HG03571 (cell line): ENCODE data around the gene LRR1.
"Not testable (repeated sequence)": the region's sequence is repeated elsewhere in the genome, so short reads cannot be mapped to it uniquely, and the experiment has no call there.

ENCODE experiments used
- ATAC-seq: cut with Tn5 transposase; IDR thresholded peaks from one replicate; pipeline ENCODE4 v1.9.1; 2021; ENCODE audit not compliant: unreplicated experiment

Gene LRR1

DNA sequence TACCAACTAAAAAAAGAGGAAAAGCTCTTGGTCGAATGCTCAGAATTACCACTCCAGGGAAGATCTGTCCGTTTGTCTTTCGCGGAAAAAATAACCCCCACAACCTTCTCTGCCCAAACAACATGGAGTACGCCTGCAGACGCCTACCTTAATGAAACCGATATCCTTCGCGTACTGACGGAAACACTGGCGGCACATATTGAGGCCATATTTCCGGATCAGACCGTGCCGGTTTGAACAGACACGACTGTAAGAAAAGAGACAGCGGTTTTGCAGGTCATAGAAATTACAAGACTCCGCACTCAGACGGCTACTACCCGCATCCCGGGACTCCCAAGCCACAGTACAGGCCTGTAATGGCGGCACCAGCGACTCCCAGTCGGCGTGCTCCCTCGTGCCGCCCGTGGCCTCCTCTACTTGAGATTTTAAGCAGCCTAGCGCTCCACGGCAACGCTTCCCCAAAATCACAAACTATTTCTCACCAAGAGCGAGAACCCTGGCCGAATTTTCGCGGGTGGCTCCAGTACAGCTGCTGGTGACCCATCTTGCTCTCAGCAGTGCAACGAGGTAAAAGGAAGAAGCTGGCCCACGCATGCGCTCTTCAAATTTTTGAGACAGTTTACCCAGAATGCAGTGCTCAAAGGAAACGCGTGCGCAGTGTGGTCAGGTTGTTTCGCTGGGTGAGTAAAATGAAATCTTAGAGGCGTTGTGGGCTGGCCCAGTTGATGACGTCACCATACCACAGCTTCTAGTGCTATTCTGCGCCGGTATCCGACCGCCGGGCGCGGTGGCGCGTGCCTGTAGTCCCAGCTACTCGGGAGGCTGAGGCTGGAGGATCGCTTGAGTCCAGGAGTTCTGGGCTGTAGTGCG, 12.7 kb upstream of the LRR1 start, which contains the start of gene RPS29:
Gene RPS29, minus strand, starts transcription at position 578 of the 870 bp plus-strand sequence. Its CDS starts 34 bp downstream, at position 544.
- peak; percentile 90 for ATAC-seq

DNA sequence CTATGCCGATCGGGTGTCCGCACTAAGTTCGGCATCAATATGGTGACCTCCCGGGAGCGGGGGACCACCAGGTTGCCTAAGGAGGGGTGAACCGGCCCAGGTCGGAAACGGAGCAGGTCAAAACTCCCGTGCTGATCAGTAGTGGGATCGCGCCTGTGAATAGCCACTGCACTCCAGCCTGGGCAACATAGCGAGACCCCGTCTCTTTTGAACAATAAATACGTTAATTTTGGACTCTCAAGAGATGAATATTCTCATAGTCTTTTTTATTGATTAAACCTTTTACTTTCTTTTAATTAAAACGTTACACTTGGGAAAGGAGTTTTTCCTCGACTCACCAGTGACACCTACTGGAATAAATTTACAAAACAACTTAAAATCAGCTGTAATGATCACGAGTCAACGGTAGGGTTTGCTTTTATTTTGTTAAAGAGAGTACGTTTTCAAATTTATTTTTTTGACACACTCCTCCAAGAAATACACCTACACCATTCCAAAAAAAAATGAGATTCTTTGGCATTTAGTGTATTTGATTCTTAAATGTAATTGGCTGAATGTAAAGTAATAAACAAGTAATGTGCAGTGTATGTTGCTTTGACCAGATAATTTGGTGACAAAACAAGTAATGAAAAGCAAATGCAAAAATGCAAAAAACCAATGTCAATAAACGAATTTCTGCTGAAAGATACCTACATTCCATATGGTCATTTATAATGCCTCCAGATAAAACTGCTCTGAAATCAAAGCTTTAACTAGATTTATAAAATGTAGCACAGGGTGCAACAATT, 11.9 kb upstream of the LRR1 start:
- ATAC-seq, result peak; percentile 29

DNA sequence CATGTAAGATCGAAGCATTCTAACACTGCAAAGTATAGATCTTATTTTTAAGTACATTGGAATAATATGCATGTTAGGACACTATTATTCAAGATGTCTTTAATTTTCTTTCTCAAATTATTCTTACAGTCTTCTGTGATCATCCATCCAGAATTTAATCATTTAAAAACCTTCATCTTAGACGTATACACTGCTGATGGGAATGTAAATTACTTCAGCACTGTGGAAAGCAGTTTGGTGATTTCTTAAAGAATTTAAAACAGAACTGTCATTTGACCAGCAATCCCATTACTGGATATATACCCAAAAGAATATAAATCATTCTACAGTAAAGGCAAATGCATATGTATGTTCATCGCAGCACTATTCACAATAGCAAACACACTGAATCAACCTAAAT, 9.4 kb upstream of the LRR1 start:
- ATAC-seq, result no peak

DNA sequence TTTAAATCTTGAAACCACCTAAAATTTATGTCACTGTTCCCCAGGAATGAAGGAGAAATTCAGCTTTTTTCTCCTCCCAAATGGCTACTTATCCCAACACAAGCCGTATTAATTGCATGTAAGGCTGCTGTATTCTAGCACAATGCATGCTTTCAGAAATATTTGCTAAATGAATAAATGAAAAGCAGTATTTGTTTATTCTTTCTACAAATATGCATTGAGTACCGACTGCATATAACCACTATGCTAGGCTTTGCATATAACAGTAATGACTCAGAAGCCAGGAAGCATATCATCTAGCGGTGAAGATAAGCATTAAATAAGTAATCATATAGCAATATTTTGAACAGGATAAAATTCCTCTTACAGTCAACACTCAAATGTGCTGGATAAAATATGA, 5.7 kb upstream of the LRR1 start:
- ATAC-seq, result peak; percentile 33

DNA sequence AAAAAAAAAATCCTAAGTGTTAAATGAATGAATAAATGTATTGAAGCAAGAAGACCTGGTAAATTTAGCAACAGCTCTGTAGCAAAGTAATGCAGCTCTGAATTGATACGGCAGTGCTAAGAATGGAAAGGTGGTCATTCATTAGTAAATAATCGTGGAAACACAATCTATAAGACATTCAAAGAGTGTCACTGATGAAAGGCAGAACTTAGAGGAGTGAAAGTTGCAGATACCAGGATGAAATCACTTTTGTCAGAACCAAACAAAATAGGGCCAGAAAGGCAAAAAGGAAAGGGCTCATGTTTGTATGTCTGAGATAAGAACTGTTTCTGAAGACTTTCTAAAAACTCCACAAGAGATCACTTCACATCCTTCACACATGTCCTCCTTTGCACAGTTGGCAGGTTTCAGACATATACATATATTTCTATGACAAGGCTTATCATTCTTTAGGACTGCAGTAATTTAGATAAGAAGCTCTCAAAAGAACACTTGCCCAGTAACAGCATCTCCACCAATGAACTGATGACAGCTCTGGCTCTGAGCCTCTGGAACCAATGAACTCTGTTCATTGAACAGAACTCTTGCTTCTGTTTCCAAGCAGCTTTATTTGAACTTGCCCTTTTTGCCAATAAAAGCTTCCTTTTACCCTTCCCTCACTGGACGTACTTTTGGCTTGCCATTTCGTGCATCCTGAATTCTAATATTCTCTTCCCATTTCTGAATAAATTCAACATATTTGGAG, 4.2 kb upstream of the LRR1 start:
- ATAC-seq, result peak; percentile 34

DNA sequence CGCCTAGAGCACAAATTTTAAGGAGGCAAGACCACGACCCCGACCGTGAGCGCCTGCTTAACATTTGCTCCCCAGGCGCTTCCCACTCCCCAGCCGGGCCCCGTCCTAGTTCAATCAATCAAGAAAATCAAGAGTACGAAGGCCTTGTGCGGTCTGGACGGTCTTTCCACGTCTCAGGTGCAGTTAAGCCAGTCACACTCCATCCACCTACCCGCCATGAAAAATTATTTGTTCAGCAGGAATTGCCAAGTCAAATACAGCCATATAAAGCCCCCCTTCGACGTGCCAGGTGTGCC, 603 bp upstream of the LRR1 start:
- no peak for ATAC-seq

DNA sequence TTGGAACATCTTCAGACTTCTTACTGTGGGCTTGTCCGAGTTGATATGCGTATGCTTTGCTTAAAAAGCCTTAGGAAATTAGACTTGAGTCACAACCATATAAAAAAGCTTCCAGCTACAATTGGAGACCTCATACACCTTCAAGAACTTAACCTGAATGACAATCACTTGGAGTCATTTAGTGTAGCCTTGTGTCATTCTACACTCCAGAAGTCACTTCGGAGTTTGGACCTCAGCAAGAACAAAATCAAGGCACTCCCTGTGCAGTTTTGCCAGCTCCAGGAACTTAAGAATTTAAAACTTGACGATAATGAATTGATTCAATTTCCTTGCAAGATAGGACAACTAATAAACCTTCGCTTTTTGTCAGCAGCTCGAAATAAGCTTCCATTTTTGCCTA, 8.8 kb downstream of the LRR1 start:
- no peak for ATAC-seq

DNA sequence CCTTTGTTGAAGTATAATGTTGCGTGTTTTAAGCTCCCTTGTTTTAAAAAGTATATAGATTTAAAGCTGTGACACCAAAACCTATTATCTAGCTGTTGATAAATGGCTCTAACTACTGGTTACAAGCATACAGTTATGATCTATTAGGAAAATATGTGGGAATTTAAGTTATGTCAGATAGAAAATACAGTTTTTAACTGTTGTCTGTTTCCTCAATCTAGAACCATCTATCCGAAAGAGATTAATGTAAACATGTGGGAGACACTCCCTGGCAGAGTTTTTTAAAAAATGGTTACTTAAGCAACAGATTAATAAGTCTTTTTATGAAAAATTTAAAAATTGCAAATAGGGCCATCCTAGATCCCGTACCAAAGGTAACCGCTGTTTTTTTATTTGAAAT, 13.5 kb downstream of the LRR1 start:
- no peak for ATAC-seq

DNA sequence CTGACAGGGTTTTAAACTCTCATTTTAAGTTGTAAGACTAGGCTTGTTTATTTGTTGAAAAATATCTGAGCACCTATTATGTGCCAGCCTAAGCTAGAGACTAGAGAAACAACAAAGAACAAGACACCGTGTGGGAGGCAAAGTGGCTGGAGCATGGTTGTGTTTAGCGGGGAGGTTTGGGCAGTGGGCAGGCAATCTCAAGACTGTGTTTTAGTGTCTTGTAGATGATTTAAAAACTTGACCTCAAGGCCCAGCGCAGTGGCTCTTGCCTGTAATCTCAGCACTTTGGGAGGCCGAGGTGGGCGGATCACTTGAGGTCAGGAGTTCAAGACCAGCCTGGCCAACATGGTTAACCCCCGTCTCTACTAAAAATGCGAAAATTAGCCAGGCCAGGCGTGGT, 13.9 kb downstream of the LRR1 start:
- no peak for ATAC-seq

DNA sequence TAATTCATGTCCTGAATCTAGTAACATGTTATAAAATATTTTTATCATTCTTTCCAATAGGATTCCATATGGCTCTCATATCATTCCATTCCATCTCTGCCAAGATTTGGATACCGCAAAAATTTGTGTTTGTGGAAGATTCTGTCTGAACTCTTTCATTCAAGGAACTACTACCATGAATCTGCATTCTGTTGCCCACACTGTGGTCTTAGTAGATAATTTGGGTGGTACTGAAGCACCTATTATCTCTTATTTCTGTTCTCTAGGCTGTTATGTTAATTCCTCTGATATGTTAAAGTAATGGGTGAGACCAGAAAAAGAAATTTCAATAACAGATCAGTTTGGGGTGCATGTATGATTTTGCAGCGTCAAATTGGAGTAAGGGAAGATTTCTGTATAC, 15.5 kb downstream of the LRR1 start:
- ATAC-seq, result no peak

DNA sequence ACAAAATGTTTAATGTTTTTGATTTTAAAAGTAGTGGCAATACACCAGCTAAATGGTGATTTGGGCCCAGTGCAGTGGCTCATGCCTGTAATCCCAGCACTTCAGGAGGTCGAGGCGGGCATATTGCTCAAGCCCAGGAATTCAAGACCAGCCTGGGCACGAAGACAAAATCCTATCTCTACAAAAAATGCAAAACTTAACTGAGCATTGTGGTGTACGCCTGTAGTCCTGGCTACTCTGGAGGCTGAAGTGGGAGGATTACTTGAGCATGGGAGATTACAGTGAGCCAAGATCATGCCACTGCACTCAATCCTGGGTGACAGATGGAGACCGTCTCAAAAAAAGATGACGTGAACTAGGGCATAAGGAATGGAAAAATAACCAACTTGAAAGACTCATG, 17.0 kb downstream of the LRR1 start:
- ATAC-seq, result no peak

DNA sequence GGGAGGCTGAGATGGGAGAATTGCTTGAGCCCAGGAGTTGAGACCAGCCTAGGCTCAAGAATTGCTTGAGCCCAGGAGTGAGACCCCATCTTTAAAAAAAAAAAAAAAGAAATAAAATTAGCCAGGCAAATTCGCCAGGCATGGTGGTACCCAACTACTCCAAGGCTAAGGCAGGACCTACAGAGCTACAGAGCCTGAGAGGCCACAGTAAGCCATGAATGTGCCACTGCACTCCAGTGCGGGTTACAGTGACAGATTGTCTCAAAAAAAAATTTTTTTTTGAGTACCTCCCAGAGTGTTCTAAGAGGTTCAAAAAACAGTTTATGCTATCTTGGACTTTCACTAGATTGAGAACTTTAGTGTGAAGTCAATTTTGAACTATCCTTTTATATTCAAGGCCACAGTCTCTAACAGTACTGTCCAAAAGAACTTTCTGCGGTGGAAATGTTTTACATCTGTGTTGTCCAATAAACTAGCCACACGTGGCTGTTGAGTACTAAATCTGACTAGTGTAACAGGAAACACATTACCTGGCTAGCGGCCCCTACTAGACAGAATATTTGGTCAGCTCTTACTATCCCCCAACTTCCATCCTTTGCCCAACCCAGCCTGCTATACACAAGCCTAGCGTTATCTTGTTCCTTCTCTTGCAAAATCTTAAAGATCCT, 19.2 kb downstream of the LRR1 start:
- no peak for ATAC-seq

DNA sequence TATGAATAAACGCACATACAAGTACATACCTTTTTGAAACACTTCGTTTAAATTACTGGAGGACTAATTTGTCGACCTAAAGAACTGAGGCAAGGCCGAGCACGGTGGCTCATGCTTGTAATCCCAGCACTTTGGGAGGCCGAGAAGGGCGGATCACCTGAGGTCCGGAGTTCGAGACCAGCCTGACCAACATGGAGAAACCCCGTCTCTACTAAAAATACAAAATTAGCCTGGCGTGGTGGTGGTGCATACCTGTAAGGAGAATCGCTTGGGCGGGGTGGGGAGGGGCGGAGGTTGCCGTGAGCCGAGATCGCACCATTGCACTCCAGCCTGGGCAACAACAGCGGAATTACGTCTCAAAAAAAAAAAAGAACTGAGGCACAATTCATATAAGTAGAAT, 20.5 kb downstream of the LRR1 start:
- ATAC-seq, result not testable (repeated sequence)

DNA sequence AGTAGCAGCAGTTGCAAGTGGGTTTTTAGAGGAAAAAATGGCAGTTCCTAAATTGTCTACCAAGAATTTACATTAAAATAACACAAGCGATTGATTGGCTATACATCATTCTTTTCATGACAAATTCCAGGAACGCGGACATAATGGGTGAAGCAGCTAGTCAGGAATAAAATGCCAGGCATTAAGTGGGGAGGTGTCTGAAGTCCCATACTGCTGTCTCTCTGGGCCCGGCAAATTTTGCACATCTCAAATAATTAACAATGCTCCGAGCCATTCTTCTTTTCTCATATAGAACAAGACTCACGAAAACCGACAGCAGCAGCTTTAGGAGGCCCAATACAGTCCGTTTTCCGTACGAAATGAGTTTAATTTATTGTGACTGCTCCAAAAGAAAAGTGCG, 21.0 kb downstream of the LRR1 start:
- ATAC-seq, result no peak

DNA sequence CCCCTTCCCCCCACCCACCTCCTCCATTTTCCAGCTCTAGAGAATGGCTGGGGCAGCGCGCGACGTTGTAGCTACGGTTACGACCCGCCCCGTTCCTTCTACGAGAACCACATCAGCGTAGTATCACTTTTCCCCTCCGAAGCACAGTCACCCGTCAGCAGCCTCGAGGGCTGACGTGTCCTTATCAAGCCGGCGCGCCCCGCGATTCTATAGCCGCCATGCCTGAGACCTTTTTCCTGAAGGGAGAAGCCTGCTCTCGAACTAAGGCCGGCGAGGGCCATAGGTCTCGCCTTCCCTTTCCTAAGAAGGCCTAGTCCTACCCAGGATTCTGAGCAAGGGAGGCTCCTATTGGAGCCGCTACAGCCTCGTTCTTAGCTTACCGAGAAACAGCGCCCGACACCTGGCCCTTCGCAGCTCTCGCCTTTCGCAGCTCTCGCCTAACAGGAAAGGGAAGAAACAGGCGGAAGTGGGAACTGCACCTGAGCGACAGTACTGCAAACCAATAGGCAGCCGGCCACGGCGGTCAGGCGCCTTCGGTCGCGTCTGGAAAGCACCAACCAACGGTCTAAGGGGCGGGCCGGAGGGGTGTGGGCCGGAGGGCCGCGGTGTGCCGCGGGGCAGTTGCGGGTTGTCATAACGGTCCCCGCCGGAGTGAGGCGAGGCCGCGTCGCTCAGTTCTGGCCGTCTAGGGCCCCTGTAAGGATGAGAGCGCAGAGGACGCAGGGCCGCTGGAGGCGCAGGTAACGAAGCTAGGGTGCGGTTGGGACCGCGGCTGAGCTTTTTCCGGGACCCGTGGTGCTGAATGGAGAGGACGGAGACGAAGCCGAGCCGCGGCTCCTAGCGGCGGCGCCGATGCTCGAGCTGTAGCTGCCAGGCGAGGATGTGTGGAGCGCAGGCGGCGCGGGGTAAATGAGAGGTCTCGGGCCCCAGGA, 21.7 kb downstream of the LRR1 start, which contains the start of the genes MGAT2 and RPL36AL:
Gene MGAT2, plus strand, starts transcription at position 618 of the 932 bp plus-strand sequence. CDS start 470 bp downstream, outside the sequence.
Gene RPL36AL, minus strand, starts transcription at position 445 of the 932 bp plus-strand sequence. CDS start 1,522 bp downstream, outside the sequence.
- peak; percentile 93 for ATAC-seq

DNA sequence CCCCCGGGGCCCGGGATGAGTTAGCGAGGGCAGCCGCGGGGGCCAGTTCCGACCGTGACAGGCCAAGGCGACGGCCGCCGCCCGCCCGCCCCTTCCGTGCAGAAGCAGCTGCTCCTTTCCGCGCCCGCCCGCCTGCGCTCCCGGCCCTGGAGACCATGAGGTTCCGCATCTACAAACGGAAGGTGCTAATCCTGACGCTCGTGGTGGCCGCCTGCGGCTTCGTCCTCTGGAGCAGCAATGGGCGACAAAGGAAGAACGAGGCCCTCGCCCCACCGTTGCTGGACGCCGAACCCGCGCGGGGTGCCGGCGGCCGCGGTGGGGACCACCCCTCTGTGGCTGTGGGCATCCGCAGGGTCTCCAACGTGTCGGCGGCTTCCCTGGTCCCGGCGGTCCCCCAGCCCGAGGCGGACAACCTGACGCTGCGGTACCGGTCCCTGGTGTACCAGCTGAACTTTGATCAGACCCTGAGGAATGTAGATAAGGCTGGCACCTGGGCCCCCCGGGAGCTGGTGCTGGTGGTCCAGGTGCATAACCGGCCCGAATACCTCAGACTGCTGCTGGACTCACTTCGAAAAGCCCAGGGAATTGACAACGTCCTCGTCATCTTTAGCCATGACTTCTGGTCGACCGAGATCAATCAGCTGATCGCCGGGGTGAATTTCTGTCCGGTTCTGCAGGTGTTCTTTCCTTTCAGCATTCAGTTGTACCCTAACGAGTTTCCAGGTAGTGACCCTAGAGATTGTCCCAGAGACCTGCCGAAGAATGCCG, 22.6 kb downstream of the LRR1 start:
- peak; percentile 27 for ATAC-seq

DNA sequence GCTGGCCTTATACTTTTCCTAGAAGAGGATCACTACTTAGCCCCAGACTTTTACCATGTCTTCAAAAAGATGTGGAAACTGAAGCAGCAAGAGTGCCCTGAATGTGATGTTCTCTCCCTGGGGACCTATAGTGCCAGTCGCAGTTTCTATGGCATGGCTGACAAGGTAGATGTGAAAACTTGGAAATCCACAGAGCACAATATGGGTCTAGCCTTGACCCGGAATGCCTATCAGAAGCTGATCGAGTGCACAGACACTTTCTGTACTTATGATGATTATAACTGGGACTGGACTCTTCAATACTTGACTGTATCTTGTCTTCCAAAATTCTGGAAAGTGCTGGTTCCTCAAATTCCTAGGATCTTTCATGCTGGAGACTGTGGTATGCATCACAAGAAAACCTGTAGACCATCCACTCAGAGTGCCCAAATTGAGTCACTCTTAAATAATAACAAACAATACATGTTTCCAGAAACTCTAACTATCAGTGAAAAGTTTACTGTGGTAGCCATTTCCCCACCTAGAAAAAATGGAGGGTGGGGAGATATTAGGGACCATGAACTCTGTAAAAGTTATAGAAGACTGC, 23.4 kb downstream of the LRR1 start:
- no peak for ATAC-seq

DNA sequence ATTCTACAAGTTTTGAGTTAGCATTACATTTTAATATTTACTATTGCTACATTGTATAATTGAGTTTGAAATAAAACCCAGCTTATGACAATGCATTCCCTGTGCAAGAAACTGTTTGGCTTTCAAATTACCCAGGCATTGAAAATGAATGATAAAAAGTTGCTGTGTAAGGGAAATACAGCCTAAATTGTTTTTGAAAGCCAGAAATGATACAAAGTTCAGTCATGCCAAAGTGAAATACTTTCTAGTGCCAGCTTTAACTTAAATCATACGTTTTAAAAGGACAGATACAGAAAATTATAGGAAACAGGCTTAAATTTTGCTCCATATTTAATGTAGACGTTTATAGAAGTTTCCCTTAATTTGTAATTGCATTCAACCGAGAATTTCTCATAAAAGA, 24.6 kb downstream of the LRR1 start:
- ATAC-seq, result no peak
